Muscle of leg (tissue), 11 donors: ENCODE results near the gene ZC3H14. TPM values are rescaled to one million over a fixed set of nuclear protein-coding genes. Genes with fewer than 3 reads are reported as not detected.

Experiments used
- DNase-seq: peaks from one replicate; pipeline ENCODE4 v3.0.0; 2013
- H3K27ac ChIP-seq: one replicate; pipeline ENCODE4 v1.5.1; 2013; ENCODE audit warnings: mild to moderate bottlenecking, low read length, control low read depth
- H3K27me3 ChIP-seq: one replicate; pipeline ENCODE4 v1.6.1; 2013; ENCODE audit warnings: low read length; ENCODE audit not compliant: control insufficient read depth, insufficient read depth
- H3K36me3 ChIP-seq: one replicate; pipeline ENCODE4 v1.6.1; 2013; ENCODE audit warnings: low read length; ENCODE audit not compliant: control insufficient read depth, insufficient read depth
- H3K4me1 ChIP-seq: one replicate; pipeline ENCODE4 v1.6.1; 2013; ENCODE audit warnings: low read length; ENCODE audit not compliant: control insufficient read depth, insufficient read depth
- H3K4me3 ChIP-seq: one replicate; pipeline ENCODE4 v1.5.1; 2013; ENCODE audit warnings: low read length, control low read depth
- H3K9me3 ChIP-seq: replicated peaks from 2 replicates; pipeline ENCODE4 v1.6.1; 2013; ENCODE audit warnings: low read depth, low read length; ENCODE audit not compliant: control insufficient read depth
- WGBS: methylation state at CpG from one replicate; pipeline ENCODE4 v1.1.5; 2013; ENCODE audit warnings: missing lambda C conversion rate; ENCODE audit not compliant: insufficient coverage; 5-methylcytosine and 5-hydroxymethylcytosine counted together
- polyA plus RNA-seq, 8 donors: library from polyadenylated mRNA; unstranded; fragments of 120-200 nt; gene quantifications; one replicate each; pipeline versions ENCODE4 v1.2.1 to v1.2.3, GENCODE V29; 2013; ENCODE audit warnings: inconsistent platforms in 1 of 8, low replicate concordance in 1 of 8; ENCODE audit not compliant: insufficient read length in 8 of 8, insufficient read depth in 1 of 8
- total RNA-seq: library from RNA; stranded (reverse); fragments of 120-200 nt; gene quantifications from one replicate; pipeline ENCODE4 v1.2.4, GENCODE V29; 2013

Gene ZC3H14
- total and polyA plus RNA-seq, 9 donors, result 30.0 to 39.1 (median 33.6) TPM

GRCh38 chr14:88568196-88568595, 5.4 kb downstream of the ZC3H14 start:
- H3K27ac ChIP-seq, result no peak overlapping the region
- peaks cover 30% of the 10 kb centered on the region for H3K36me3 ChIP-seq
- no peak for DNase-seq
- WGBS, result 40% methylated on average over 1 of the region's 3 CpGs
- H3K4me3 ChIP-seq, result no peak overlapping the region
- H3K9me3 ChIP-seq, result no peaks in the 10 kb centered on the region
- no peaks in the 10 kb centered on the region for H3K27me3 ChIP-seq
- H3K4me1 ChIP-seq, result peaks cover 4% of the 10 kb centered on the region

GRCh38 chr14:88572117-88572516, 9.3 kb downstream of the ZC3H14 start:
- Histone ChIP-seq H3K4me1 (no peaks in the 10 kb centered on the region), H3K27ac (no peak overlapping the region), H3K9me3 (no peaks in the 10 kb centered on the region), H3K36me3 (peaks cover 50% of the 10 kb centered on the region), H3K4me3 (no peak overlapping the region), H3K27me3 (no peaks in the 10 kb centered on the region)
- no CpG with 5 or more reads among the region's 4 CpGs for WGBS
- DNase-seq, result no peak

GRCh38 chr14:88576222-88576621, 13.4 kb downstream of the ZC3H14 start:
- 95% methylated on average over 3 of the region's 5 CpGs for WGBS
- H3K27me3 ChIP-seq, result no peaks in the 10 kb centered on the region
- H3K36me3 ChIP-seq, result peaks cover 52% of the 10 kb centered on the region
- DNase-seq, result no peak
- H3K4me3 ChIP-seq, result no peak overlapping the region
- no peak overlapping the region for H3K27ac ChIP-seq
- H3K4me1 ChIP-seq, result no peaks in the 10 kb centered on the region
- no peaks in the 10 kb centered on the region for H3K9me3 ChIP-seq

GRCh38 chr14:88584451-88584850, 21.6 kb downstream of the ZC3H14 start:
- Histone ChIP-seq H3K4me3 (no peak overlapping the region), H3K36me3 (peaks cover 30% of the 10 kb centered on the region), H3K27ac (no peak overlapping the region), H3K27me3 (no peaks in the 10 kb centered on the region), H3K4me1 (no peaks in the 10 kb centered on the region), H3K9me3 (no peaks in the 10 kb centered on the region)
- DNase-seq, result no peak
- WGBS, result 80% methylated on average over 1 of the region's 3 CpGs

- Histone ChIP-seq H3K27me3 (no peaks in the 10 kb centered on the region), H3K4me1 (no peaks in the 10 kb centered on the region), H3K9me3 (no peaks in the 10 kb centered on the region), H3K4me3 (no peak overlapping the region), H3K36me3 (peaks cover 30% of the 10 kb centered on the region), H3K27ac (no peak overlapping the region)
- DNase-seq, result no peak
- no CpG with 5 or more reads among the region's 5 CpGs for WGBS
These were observed 25.2 kb downstream of the ZC3H14 start for GRCh38 chr14:88588081-88588480.

- no peak for DNase-seq
- Histone ChIP-seq H3K27ac (no peak overlapping the region), H3K4me1 (no peaks in the 10 kb centered on the region), H3K27me3 (no peaks in the 10 kb centered on the region), H3K9me3 (no peaks in the 10 kb centered on the region), H3K4me3 (no peak overlapping the region), H3K36me3 (peaks cover 28% of the 10 kb centered on the region)
- 63% methylated on average over 1 of the region's 4 CpGs for WGBS
These were observed 27.3 kb downstream of the ZC3H14 start for GRCh38 chr14:88590173-88590572.

GRCh38 chr14:88592031-88592430, 29.2 kb downstream of the ZC3H14 start:
- no peak overlapping the region for H3K4me3 ChIP-seq
- peaks cover 37% of the 10 kb centered on the region for H3K36me3 ChIP-seq
- no peak overlapping the region for H3K27ac ChIP-seq
- DNase-seq, result no peak
- no peaks in the 10 kb centered on the region for H3K9me3 ChIP-seq
- H3K27me3 ChIP-seq, result no peaks in the 10 kb centered on the region
- H3K4me1 ChIP-seq, result no peaks in the 10 kb centered on the region
- WGBS, result 29% methylated on average over 1 of the region's 1 CpG

GRCh38 chr14:88597038-88597437, 34.2 kb downstream of the ZC3H14 start:
- DNase-seq, result no peak
- 95% methylated on average over 4 of the region's 4 CpGs for WGBS
- Histone ChIP-seq H3K36me3 (peaks cover 49% of the 10 kb centered on the region), H3K9me3 (no peaks in the 10 kb centered on the region), H3K4me3 (no peak overlapping the region), H3K4me1 (no peaks in the 10 kb centered on the region), H3K27ac (no peak overlapping the region), H3K27me3 (no peaks in the 10 kb centered on the region)

GRCh38 chr14:88597601-88598000, 34.8 kb downstream of the ZC3H14 start:
- no peak overlapping the region for H3K27ac ChIP-seq
- H3K4me1 ChIP-seq, result no peaks in the 10 kb centered on the region
- H3K36me3 ChIP-seq, result peaks cover 53% of the 10 kb centered on the region
- H3K4me3 ChIP-seq, result no peak overlapping the region
- H3K27me3 ChIP-seq, result no peaks in the 10 kb centered on the region
- DNase-seq, result no peak
- WGBS, result 100% methylated on average over 2 of the region's 4 CpGs
- H3K9me3 ChIP-seq, result no peaks in the 10 kb centered on the region

GRCh38 chr14:88598097-88598675, 35.3 kb downstream of the ZC3H14 start:
- H3K9me3 ChIP-seq, result no peaks in the 10 kb centered on the region
- no CpG with 5 or more reads among the region's 2 CpGs for WGBS
- no peak overlapping the region for H3K4me3 ChIP-seq
- no peak overlapping the region for H3K27ac ChIP-seq
- H3K4me1 ChIP-seq, result no peaks in the 10 kb centered on the region
- DNase-seq, result no peak
- H3K36me3 ChIP-seq, result peaks cover 59% of the 10 kb centered on the region
- no peaks in the 10 kb centered on the region for H3K27me3 ChIP-seq

- Histone ChIP-seq H3K9me3 (no peaks in the 10 kb centered on the region), H3K36me3 (peaks cover 59% of the 10 kb centered on the region), H3K4me1 (no peaks in the 10 kb centered on the region), H3K4me3 (no peak overlapping the region), H3K27me3 (no peaks in the 10 kb centered on the region), H3K27ac (no peak overlapping the region)
- 90% methylated on average over 7 of the region's 8 CpGs for WGBS
- DNase-seq, result no peak
These were observed 36.5 kb downstream of the ZC3H14 start for GRCh38 chr14:88599326-88599725.
